Right cardiac atrium (tissue), 5 donors: ENCODE results near the gene RAB3IP. TPM values are rescaled to one million over a fixed set of nuclear protein-coding genes. Genes with fewer than 3 reads are reported as not detected.

Source experiments
- ATAC-seq, 2 donors: fragments of 200-7000 bp; cut with Tn5 transposase; one replicate each; pipeline versions ENCODE4 v1.8.0 to v1.9.1; 2020; ENCODE audit warnings: moderate library complexity in 2 of 2, mild to moderate bottlenecking in 1 of 2
- DNase-seq, 3 donors: peaks; one replicate each; pipeline ENCODE4 v3.0.0-alpha.2; 2020
- H3K27ac ChIP-seq: one replicate; pipeline ENCODE4 v1.5.1; 2013; ENCODE audit warnings: mild to moderate bottlenecking, low read length, control low read depth, moderate library complexity
- H3K27me3 ChIP-seq: one replicate; pipeline ENCODE4 v1.6.1; 2013; ENCODE audit not compliant: control insufficient read depth, insufficient read depth
- H3K4me1 ChIP-seq: one replicate; pipeline ENCODE4 v1.6.1; 2013; ENCODE audit warnings: low read length; ENCODE audit not compliant: control insufficient read depth, insufficient read depth
- H3K4me3 ChIP-seq: one replicate; pipeline ENCODE4 v1.5.1; 2013; ENCODE audit warnings: low read length, control low read depth
- H3K9me3 ChIP-seq: one replicate; pipeline ENCODE4 v1.6.1; 2013; ENCODE audit warnings: low read length; ENCODE audit not compliant: control insufficient read depth
- WGBS: extraction: QIAGEN DNeasy Blood & Tissue Kit; methylation state at CpG from one replicate; pipeline ENCODE4 v1.1.7; 2013; 5-methylcytosine and 5-hydroxymethylcytosine counted together
- intact Hi-C, 4 donors: fragments of 100-400 bp; cut with DNase I; formaldehyde crosslinking; loops; one replicate each; pipeline versions ENCODE4 v1.11.0 to v1.14.0; 2022 to 2023
- polyA plus RNA-seq: library from polyadenylated mRNA; stranded (reverse); fragments of 200-250 nt; gene quantifications from one replicate; pipeline ENCODE4 v1.2.3, GENCODE V29; 2013
- total RNA-seq, 4 donors: library from RNA; stranded (reverse); fragmentation: NEBNext Ultra II Directional; extraction: Animal tissue kit (Norgen Biotek cat#: 25700); gene quantifications; one replicate each; pipeline ENCODE4 v1.2.1, GENCODE V29; 2021
- donor health status: healthy with polysubstance abuse.
- donor health status: DM: no; HTN: yes; CAD: no.
- donor health status: DM: no; HTN: no; CAD: no.
- donor health status: DM: no; HTN: yes; CAD: no; lungs with severe emphysema.
- donor health status: DM: yes; HTN: yes; CAD: no.

RAB3IP gene
- total and polyA plus RNA-seq, 5 donors = 14.8 to 24.8 (median 19.1) TPM

- Histone ChIP-seq H3K9me3 (no peaks in the 10 kb centered on the region), H3K4me3 (no peak overlapping the region), H3K27me3 (no peaks in the 10 kb centered on the region), H3K4me1 (no peaks in the 10 kb centered on the region), H3K27ac (no peak overlapping the region)
- WGBS = 94% methylated on average over 9 of the region's 9 CpGs
- ATAC-seq (no peak), DNase-seq (no peak)
- intact Hi-C loops = no loop called here
Measured at GRCh38 chr12:69868695-69869094, 130.0 kb downstream of the RAB3IP start.

GRCh38 chr12:69872804-69873203, 134.1 kb downstream of the RAB3IP start:
- intact Hi-C loops = no loop called here
- ATAC-seq = no peak
- Histone ChIP-seq H3K27me3 (no peaks in the 10 kb centered on the region), H3K4me3 (no peak overlapping the region), H3K27ac (no peak overlapping the region), H3K9me3 (no peaks in the 10 kb centered on the region), H3K4me1 (peaks cover 1% of the 10 kb centered on the region)
- WGBS = 71% methylated on average over 3 of the region's 3 CpGs
- no peak for DNase-seq

Other genes starting within 250 kb of the RAB3IP start
- gene CCT2, start 153.4 kb upstream of the RAB3IP start, total RNA-seq = 100 to 1,000 TPM in 2 of 4 donors, 10 to 100 TPM in 2; 86.2 to 130 (median 98.5) TPM
- gene CCT2, start 153.4 kb upstream of the RAB3IP start, polyA plus RNA-seq = 76.9 TPM
- 10 to 100 TPM in 3 of 4 donors, 1 to 10 TPM in 1; 3.2 to 22.2 (median 20.4) TPM for gene LRRC10, start 128.0 kb upstream of the RAB3IP start, total RNA-seq
- 22.0 TPM for gene LRRC10, start 128.0 kb upstream of the RAB3IP start, polyA plus RNA-seq
- gene BEST3, start 39.6 kb upstream of the RAB3IP start, total RNA-seq = under 1 TPM in 1 of 4 donors, not detected in 3; 0.15 TPM
- gene BEST3, start 39.6 kb upstream of the RAB3IP start, polyA plus RNA-seq = not detected
- gene MYRFL, start 86.4 kb downstream of the RAB3IP start, total RNA-seq = under 1 TPM in 2 of 4 donors, not detected in 2; 0.20 to 0.36 TPM
- 0.05 TPM for gene MYRFL, start 86.4 kb downstream of the RAB3IP start, polyA plus RNA-seq